ENCODE data around the gene GCM1. TPM values are rescaled to one million over a fixed set of nuclear protein-coding genes. Genes with fewer than 3 reads are reported as not detected.

Gene GCM1, protein sequence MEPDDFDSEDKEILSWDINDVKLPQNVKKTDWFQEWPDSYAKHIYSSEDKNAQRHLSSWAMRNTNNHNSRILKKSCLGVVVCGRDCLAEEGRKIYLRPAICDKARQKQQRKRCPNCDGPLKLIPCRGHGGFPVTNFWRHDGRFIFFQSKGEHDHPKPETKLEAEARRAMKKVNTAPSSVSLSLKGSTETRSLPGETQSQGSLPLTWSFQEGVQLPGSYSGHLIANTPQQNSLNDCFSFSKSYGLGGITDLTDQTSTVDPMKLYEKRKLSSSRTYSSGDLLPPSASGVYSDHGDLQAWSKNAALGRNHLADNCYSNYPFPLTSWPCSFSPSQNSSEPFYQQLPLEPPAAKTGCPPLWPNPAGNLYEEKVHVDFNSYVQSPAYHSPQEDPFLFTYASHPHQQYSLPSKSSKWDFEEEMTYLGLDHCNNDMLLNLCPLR
- not detected in 2 replicates for total RNA-seq

DNA sequence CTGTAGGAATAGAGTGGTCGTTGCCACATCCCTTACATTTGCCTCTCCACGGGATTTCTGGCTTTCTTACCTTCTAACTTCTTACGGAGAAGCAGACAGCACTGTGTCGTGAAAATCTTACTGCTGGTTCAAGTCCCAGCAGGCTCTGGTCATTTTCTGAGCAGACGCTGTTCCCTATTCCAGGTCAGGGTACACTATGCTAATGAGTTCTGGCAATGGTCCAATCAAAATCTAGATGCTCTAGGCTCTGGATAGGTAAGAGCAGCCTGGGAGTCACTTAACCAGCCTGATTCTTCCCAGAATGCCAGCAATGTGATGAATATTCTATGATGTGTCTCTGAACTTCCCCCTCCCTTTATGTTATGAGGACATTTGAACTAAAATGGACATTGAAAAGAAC lies at the start of gene GCM1:
Gene GCM1 (minus strand): TSS at position 158 of the 400 bp plus-strand sequence. CDS start 3,209 bp downstream, outside the sequence.
- H3K4me3 ChIP-seq (ENCODE audit: low read depth, low read length) = no peak within 1 kb of the TSS
- DNase-seq (ENCODE audit: low read depth) = no peak
- no peaks in the 10 kb centered on the region for H3K27me3 ChIP-seq (ENCODE audit: control insufficient read depth, insufficient read depth, low read length)
- H3K36me3 ChIP-seq (ENCODE audit: control insufficient read depth, insufficient read depth, low read length) = no peaks in the 10 kb centered on the region
- TF ChIP-seq, protein P1, sequence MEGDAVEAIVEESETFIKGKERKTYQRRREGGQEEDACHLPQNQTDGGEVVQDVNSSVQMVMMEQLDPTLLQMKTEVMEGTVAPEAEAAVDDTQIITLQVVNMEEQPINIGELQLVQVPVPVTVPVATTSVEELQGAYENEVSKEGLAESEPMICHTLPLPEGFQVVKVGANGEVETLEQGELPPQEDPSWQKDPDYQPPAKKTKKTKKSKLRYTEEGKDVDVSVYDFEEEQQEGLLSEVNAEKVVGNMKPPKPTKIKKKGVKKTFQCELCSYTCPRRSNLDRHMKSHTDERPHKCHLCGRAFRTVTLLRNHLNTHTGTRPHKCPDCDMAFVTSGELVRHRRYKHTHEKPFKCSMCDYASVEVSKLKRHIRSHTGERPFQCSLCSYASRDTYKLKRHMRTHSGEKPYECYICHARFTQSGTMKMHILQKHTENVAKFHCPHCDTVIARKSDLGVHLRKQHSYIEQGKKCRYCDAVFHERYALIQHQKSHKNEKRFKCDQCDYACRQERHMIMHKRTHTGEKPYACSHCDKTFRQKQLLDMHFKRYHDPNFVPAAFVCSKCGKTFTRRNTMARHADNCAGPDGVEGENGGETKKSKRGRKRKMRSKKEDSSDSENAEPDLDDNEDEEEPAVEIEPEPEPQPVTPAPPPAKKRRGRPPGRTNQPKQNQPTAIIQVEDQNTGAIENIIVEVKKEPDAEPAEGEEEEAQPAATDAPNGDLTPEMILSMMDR (IDR thresholded peaks at IDR 0.05; ENCODE audit: insufficient read depth, low read length, poor library complexity, severe bottlenecking) = no peak

DNA sequence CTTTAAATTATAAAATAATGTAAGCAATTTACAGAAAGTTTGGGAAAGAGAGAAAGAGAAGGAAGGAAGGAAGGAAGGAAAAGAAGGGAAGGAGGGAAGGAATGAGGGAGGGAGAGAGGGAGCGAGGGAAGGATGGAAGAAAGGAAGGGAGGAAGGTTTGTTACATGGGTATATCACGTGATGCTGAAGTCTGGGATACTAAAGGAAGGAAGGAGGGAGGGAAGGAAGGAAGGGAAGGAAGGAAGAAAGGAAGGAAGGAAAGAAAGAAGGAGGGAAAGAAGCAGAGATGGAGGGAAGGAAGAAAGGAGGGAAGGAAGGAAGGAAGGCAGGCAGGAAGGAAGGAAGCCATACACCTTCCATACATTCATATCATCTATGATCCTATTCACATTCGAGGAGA lies 48.9 kb upstream of the GCM1 start:
- DNase-seq (ENCODE audit: low read depth) = no peak
- TF ChIP-seq, protein P1 (IDR thresholded peaks at IDR 0.05; ENCODE audit: insufficient read depth, low read length, poor library complexity, severe bottlenecking) = no peak
- Histone ChIP-seq H3K27me3 (ENCODE audit: control insufficient read depth, insufficient read depth, low read length) (no peaks in the 10 kb centered on the region), H3K36me3 (ENCODE audit: control insufficient read depth, insufficient read depth, low read length) (no peaks in the 10 kb centered on the region), H3K4me3 (ENCODE audit: low read depth, low read length) (no peak overlapping the region)

DNA sequence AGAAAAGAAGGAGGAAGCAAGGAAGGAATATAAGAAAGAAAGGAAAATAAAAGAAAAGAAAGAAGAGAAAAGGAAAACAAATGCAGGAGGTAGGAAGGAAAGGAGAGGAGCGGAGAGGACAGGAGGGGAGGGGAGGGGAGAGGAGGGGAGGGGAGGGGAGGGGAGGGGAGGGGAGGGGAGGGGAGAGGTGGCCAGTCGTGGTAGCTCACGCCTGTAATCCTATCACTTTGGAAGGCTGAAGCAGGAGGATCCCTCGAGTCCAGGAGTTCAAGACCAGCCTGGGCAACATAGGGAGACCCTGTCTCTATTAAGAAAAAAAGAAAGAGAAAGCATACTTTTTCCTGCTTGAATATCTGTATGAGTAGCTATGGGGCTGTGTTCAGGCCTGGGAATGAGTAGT lies 46.4 kb upstream of the GCM1 start:
- DNase-seq (ENCODE audit: low read depth) = no peak
- no peak overlapping the region for H3K4me3 ChIP-seq (ENCODE audit: low read depth, low read length)
- no peaks in the 10 kb centered on the region for H3K36me3 ChIP-seq (ENCODE audit: control insufficient read depth, insufficient read depth, low read length)
- no peaks in the 10 kb centered on the region for H3K27me3 ChIP-seq (ENCODE audit: control insufficient read depth, insufficient read depth, low read length)
- TF ChIP-seq, protein P1 (IDR thresholded peaks at IDR 0.05; ENCODE audit: insufficient read depth, low read length, poor library complexity, severe bottlenecking) = no peak

DNA sequence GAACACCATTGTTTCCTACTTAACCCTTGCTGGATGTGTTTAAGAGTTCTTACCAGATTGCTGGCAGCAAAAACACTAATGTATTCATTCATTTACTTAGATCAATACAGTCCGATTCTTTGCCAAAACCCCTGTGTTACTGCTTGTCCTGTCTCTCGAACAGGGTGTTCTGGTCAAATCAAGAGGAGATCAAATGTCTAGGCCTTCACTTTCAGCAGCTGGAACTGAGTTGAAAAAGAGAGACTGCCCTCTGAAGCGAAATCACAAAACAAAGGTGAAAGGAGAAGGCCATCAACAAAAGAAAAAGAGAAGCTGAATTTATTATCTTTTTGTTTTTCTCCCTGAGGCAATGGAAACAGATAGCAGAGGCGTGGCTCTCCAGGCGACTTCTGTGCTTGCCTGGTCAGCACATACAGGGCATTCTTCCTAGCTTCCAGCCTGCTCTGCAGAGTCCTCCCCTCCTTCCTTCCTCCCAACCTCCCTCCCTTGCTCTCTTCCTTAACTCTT lies 44.1 kb upstream of the GCM1 start:
- Histone ChIP-seq H3K27me3 (ENCODE audit: control insufficient read depth, insufficient read depth, low read length) (no peaks in the 10 kb centered on the region), H3K36me3 (ENCODE audit: control insufficient read depth, insufficient read depth, low read length) (no peaks in the 10 kb centered on the region), H3K4me3 (ENCODE audit: low read depth, low read length) (no peak overlapping the region)
- no peak for DNase-seq (ENCODE audit: low read depth)
- TF ChIP-seq, protein P1 (IDR thresholded peaks at IDR 0.05; ENCODE audit: insufficient read depth, low read length, poor library complexity, severe bottlenecking) = no peak

DNA sequence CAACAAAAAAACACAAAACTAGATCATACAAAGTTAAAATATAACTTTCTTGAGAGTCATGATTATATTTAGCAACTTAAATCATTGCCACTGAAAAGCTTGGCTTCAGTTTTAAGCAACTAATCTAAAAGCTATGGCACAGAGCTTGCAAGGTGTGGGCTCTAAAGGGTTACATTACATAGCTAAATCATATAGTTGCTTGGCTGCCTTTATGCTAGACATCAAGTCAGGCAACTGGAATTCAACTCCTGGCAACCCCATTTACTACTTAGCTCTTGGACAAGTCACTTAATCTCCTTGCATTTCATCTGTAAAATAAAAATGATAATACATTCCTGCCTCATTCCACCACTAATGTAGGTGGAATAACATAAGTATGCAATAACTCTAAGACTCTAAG lies 40.9 kb upstream of the GCM1 start:
- H3K36me3 ChIP-seq (ENCODE audit: control insufficient read depth, insufficient read depth, low read length) = no peaks in the 10 kb centered on the region
- TF ChIP-seq, protein P1 (IDR thresholded peaks at IDR 0.05; ENCODE audit: insufficient read depth, low read length, poor library complexity, severe bottlenecking) = no peak
- no peak overlapping the region for H3K4me3 ChIP-seq (ENCODE audit: low read depth, low read length)
- no peaks in the 10 kb centered on the region for H3K27me3 ChIP-seq (ENCODE audit: control insufficient read depth, insufficient read depth, low read length)
- peak; percentile 14 for DNase-seq (ENCODE audit: low read depth)
